ENCODE data around the gene TNN. TPM values are rescaled to one million over a fixed set of nuclear protein-coding genes. Genes with fewer than 3 reads are reported as not detected.

TNN gene
- total RNA-seq, 1 donor from 2014 or later, result 0.26 TPM

- Mint-ChIP-seq H3K4me1 (peaks cover 13% of the 10 kb centered on the region), H3K36me3 (ENCODE audit: low read depth) (no peaks in the 10 kb centered on the region), H3K27ac (ENCODE audit: unreplicated experiment) (no peak overlapping the region), H3K9me3 (no peaks in the 10 kb centered on the region), H3K27me3 (ENCODE audit: low read depth) (no peaks in the 10 kb centered on the region), H3K4me3 (no peak overlapping the region)
- no peak for DNase-seq (ENCODE audit: low read depth, low spot score)
- TF ChIP-seq CTCF (conservative IDR thresholded peaks at IDR 0.05), result no peak
Measured at GRCh38 chr1:175088525-175088951, 20.9 kb downstream of the TNN start.

DNA sequence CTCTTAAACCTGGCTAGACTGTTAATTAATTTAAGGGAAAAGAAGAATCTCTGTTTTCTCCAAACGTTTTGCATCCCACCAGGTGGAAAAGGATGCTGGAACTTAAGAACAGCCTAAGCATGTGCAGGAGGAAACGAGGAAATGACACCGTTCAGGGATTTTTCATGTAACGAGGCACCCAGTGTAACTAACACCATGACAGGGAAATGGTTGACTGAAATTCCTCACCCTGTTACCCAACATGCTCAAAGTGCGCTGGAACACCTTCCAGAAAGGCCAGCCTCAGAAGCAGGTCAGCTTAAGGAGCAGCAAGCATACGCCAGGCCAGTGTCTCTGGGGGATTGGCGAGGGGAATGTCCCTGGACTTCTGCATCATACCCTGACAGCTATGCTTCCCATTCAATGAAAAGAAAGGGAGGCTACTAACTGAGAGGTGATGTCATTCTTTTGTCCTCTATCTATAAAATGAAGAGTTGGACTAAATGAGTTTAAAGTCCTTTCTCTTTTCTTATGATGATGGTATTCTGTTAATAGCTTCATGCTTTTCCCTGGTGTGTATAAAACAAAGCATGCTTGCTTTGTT is 21.6 kb downstream of the TNN start:
- no peak overlapping the region for H3K27ac Mint-ChIP-seq (ENCODE audit: unreplicated experiment)
- DNase-seq (ENCODE audit: low read depth, low spot score), result no peak
- no peaks in the 10 kb centered on the region for H3K36me3 Mint-ChIP-seq (ENCODE audit: low read depth)

GRCh38 chr1:175090780-175091179 is 23.1 kb downstream of the TNN start:
- no peaks in the 10 kb centered on the region for H3K36me3 Mint-ChIP-seq (ENCODE audit: low read depth)
- TF ChIP-seq CTCF (conservative IDR thresholded peaks at IDR 0.05), result no peak
- no peak for DNase-seq (ENCODE audit: low read depth, low spot score)
- H3K27ac Mint-ChIP-seq (ENCODE audit: unreplicated experiment), result no peak overlapping the region
- H3K4me3 Mint-ChIP-seq, result no peak overlapping the region
- H3K9me3 Mint-ChIP-seq, result no peaks in the 10 kb centered on the region
- no peaks in the 10 kb centered on the region for H3K27me3 Mint-ChIP-seq (ENCODE audit: low read depth)
- peaks cover 13% of the 10 kb centered on the region for H3K4me1 Mint-ChIP-seq

More for the DNA sequence above, 21.6 kb downstream of the TNN start:
- Mint-ChIP-seq H3K4me3 (no peak overlapping the region), H3K27me3 (ENCODE audit: low read depth) (no peaks in the 10 kb centered on the region), H3K9me3 (no peaks in the 10 kb centered on the region), H3K4me1 (peaks cover 13% of the 10 kb centered on the region)
- TF ChIP-seq CTCF (conservative IDR thresholded peaks at IDR 0.05), result no peak

GRCh38 chr1:175094626-175095025 is 27.0 kb downstream of the TNN start:
- H3K36me3 Mint-ChIP-seq (ENCODE audit: low read depth), result no peaks in the 10 kb centered on the region
- H3K27me3 Mint-ChIP-seq (ENCODE audit: low read depth), result no peaks in the 10 kb centered on the region
- H3K27ac Mint-ChIP-seq (ENCODE audit: unreplicated experiment), result no peak overlapping the region
- H3K9me3 Mint-ChIP-seq, result no peaks in the 10 kb centered on the region
- peaks cover 6% of the 10 kb centered on the region for H3K4me1 Mint-ChIP-seq
- no peak for TF ChIP-seq CTCF (conservative IDR thresholded peaks at IDR 0.05)
- no peak for DNase-seq (ENCODE audit: low read depth, low spot score)
- H3K4me3 Mint-ChIP-seq, result no peak overlapping the region

- no peaks in the 10 kb centered on the region for H3K27me3 Mint-ChIP-seq (ENCODE audit: low read depth)
- peaks cover 3% of the 10 kb centered on the region for H3K4me1 Mint-ChIP-seq
- H3K9me3 Mint-ChIP-seq, result no peaks in the 10 kb centered on the region
- no peak for DNase-seq (ENCODE audit: low read depth, low spot score)
- H3K27ac Mint-ChIP-seq (ENCODE audit: unreplicated experiment), result no peak overlapping the region
- H3K36me3 Mint-ChIP-seq (ENCODE audit: low read depth), result no peaks in the 10 kb centered on the region
- TF ChIP-seq CTCF (conservative IDR thresholded peaks at IDR 0.05), result no peak
- H3K4me3 Mint-ChIP-seq, result no peak overlapping the region
Measured at GRCh38 chr1:175095069-175095468, 27.4 kb downstream of the TNN start.

Measured in neural crest cell (in vitro differentiated cells).